SKM-1 treated with dmso at 0.1 percent for 144 hours (cell line): ENCODE data around the gene PRRX2.

ENCODE experiments used
- DNase-seq: peaks from one replicate; lab custom pipeline; 2025; ENCODE audit not compliant: unreplicated experiment; lab: John Stamatoyannopoulos, UW

The PRRX2 gene

GRCh38 chr9:129676975-129677374, 11.5 kb downstream of the PRRX2 start:
- no peak for DNase-seq

- DNase-seq = no peak
Observed at GRCh38 chr9:129677456-129677855, 12.0 kb downstream of the PRRX2 start.

GRCh38 chr9:129678844-129679243, 13.4 kb downstream of the PRRX2 start:
- no peak for DNase-seq

GRCh38 chr9:129679537-129679936, 14.1 kb downstream of the PRRX2 start:
- DNase-seq = no peak

GRCh38 chr9:129681924-129682323, 16.5 kb downstream of the PRRX2 start:
- DNase-seq = no peak

- no peak for DNase-seq
Observed at GRCh38 chr9:129682381-129682780, 16.9 kb downstream of the PRRX2 start.

GRCh38 chr9:129685220-129685932, 19.9 kb downstream of the PRRX2 start:
- no peak for DNase-seq

GRCh38 chr9:129685933-129686259, 20.4 kb downstream of the PRRX2 start:
- DNase-seq = no peak

- DNase-seq = no peak
Observed at GRCh38 chr9:129686736-129687135, 21.3 kb downstream of the PRRX2 start.

- no peak for DNase-seq
Observed at GRCh38 chr9:129687391-129687790, 21.9 kb downstream of the PRRX2 start.

- no peak for DNase-seq
Observed at GRCh38 chr9:129688285-129689043, 23.0 kb downstream of the PRRX2 start.

GRCh38 chr9:129692534-129692933, 27.1 kb downstream of the PRRX2 start:
- no peak for DNase-seq

- no peak for DNase-seq
Observed at GRCh38 chr9:129693741-129694140, 28.3 kb downstream of the PRRX2 start.

GRCh38 chr9:129694243-129694646, 28.8 kb downstream of the PRRX2 start:
- no peak for DNase-seq

- DNase-seq = no peak
Observed at GRCh38 chr9:129695870-129696269, 30.4 kb downstream of the PRRX2 start.

GRCh38 chr9:129696944-129697655, 31.7 kb downstream of the PRRX2 start:
- no peak for DNase-seq

GRCh38 chr9:129697656-129698253, 32.3 kb downstream of the PRRX2 start:
- no peak for DNase-seq

- no peak for DNase-seq
Observed at GRCh38 chr9:129698254-129698757, 32.9 kb downstream of the PRRX2 start.

GRCh38 chr9:129701054-129701453, 35.6 kb downstream of the PRRX2 start:
- no peak for DNase-seq

- DNase-seq = no peak
Observed at GRCh38 chr9:129701549-129701948, 36.1 kb downstream of the PRRX2 start.
